ENCODE data around the gene DNAH10. TPM values are rescaled to one million over a fixed set of nuclear protein-coding genes. Genes with fewer than 3 reads are reported as not detected.

Gene DNAH10
- total RNA-seq, 1 experiment from 2014 or later, result 0.30 TPM

DNA sequence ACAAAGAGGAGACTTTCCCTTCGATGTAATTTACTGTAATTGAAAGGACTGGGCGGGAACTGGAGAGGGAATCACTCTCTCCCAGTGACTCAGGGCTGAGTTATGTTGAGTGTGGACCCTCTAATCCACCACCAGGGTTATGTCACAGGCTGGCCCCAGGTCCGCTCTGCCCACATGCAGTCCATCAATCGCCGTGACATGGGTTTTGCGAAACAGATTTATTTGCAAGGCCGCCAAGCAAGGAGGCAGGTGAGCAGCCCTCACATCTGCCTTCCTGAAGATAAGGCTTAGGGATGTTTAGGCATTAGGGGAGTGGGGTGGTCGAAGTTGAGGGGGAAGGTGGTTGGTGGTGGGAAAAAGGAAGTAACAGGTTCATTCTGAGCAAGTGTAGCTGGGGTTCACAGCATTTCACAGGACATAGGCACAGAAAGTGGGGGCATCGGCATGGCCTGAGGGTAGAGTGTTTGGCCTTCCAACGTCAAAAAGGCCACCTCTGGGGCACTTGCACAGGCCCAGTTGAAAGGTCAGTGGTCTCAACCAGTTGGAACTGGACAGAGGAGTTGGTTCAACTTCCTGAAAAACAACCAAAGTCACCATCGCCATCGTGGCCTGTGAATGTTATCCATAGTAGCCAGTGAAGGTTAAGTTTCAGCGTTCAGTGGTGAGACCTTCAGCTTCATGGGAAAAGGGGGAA, 66.9 kb downstream of the DNAH10 start:
- H3K27me3 ChIP-seq (ENCODE audit: low read length), result no peaks in the 10 kb centered on the region
- no peaks in the 10 kb centered on the region for H3K36me3 ChIP-seq (ENCODE audit: insufficient read depth, low read length)
- no peak overlapping the region for H3K9ac ChIP-seq (ENCODE audit: low read length)
- H3K4me1 ChIP-seq (ENCODE audit: low read length), result no peaks in the 10 kb centered on the region
- no peak overlapping the region for H3K4me3 ChIP-seq (ENCODE audit: low read length)
- H3K4me2 ChIP-seq (ENCODE audit: low read depth, low read length, poor library complexity, severe bottlenecking), result no peak overlapping the region
- H3K79me2 ChIP-seq (ENCODE audit: low read length), result no peaks in the 10 kb centered on the region
- H2AFZ ChIP-seq (ENCODE audit: low read length), result no peak overlapping the region
- no peaks in the 10 kb centered on the region for H3K9me3 ChIP-seq (ENCODE audit: low read length)
- no peak for DNase-seq
- H3K27ac ChIP-seq (ENCODE audit: low read length), result no peak overlapping the region
- no peaks in the 10 kb centered on the region for H3K9me2 ChIP-seq (replicated peaks; ENCODE audit: insufficient read depth, low read length)
- no peaks in the 10 kb centered on the region for H4K20me1 ChIP-seq (ENCODE audit: insufficient read depth, low read depth, low read length)

DNA sequence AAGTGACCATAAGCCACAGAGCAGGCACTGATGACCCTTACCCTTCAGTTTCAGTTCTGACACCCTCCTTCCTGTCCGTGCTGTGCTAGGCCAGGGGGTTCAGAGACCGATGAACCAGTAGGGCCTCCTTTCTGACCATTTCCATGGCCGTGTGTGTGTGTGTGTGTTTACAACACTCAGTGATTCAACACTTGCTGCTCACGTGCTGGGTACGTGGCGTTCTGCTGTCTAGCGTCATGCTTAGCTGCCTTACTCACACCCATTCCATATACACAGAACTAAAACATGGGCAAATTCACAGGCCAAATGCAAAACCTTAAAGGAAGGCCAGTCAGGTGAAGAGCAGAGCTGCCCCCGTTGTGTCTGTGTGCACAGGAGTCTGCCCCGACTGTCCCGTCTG, 67.5 kb downstream of the DNAH10 start:
- H3K4me3 ChIP-seq (ENCODE audit: low read length), result no peak overlapping the region
- no peaks in the 10 kb centered on the region for H3K36me3 ChIP-seq (ENCODE audit: insufficient read depth, low read length)
- no peaks in the 10 kb centered on the region for H3K4me1 ChIP-seq (ENCODE audit: low read length)
- H3K4me2 ChIP-seq (ENCODE audit: low read depth, low read length, poor library complexity, severe bottlenecking), result no peak overlapping the region
- DNase-seq, result no peak
- no peak overlapping the region for H3K9ac ChIP-seq (ENCODE audit: low read length)
- no peaks in the 10 kb centered on the region for H3K9me3 ChIP-seq (ENCODE audit: low read length)
- H3K27me3 ChIP-seq (ENCODE audit: low read length), result no peaks in the 10 kb centered on the region
- no peak overlapping the region for H3K27ac ChIP-seq (ENCODE audit: low read length)
- H3K9me2 ChIP-seq (replicated peaks; ENCODE audit: insufficient read depth, low read length), result no peaks in the 10 kb centered on the region
- no peaks in the 10 kb centered on the region for H4K20me1 ChIP-seq (ENCODE audit: insufficient read depth, low read depth, low read length)
- H2AFZ ChIP-seq (ENCODE audit: low read length), result no peak overlapping the region
- no peaks in the 10 kb centered on the region for H3K79me2 ChIP-seq (ENCODE audit: low read length)

DNA sequence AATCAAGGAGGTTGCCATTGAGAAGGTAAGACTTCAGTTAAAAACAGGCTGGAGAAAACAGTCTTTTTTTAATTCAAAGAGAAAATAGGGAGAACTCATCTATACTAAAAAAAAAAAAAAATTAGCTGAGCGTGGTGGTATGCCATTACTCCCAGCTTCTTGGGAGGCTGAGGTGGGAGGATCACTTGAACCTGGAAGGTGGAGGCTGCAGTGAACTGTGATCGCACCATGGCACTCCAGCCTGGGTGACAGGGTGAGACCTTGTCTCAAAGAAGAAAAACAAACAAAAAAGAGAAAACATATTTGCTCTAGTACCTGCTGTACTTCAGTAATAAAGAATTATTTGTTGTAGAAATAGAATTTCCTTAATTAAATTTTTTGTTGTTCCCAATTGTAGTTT, 68.6 kb downstream of the DNAH10 start:
- DNase-seq, result no peak
- no peak overlapping the region for H3K27ac ChIP-seq (ENCODE audit: low read length)
- no peak overlapping the region for H3K4me3 ChIP-seq (ENCODE audit: low read length)
- H3K79me2 ChIP-seq (ENCODE audit: low read length), result no peaks in the 10 kb centered on the region
- no peaks in the 10 kb centered on the region for H3K9me2 ChIP-seq (replicated peaks; ENCODE audit: insufficient read depth, low read length)
- H3K4me1 ChIP-seq (ENCODE audit: low read length), result no peaks in the 10 kb centered on the region
- no peaks in the 10 kb centered on the region for H3K36me3 ChIP-seq (ENCODE audit: insufficient read depth, low read length)
- no peaks in the 10 kb centered on the region for H3K27me3 ChIP-seq (ENCODE audit: low read length)
- no peak overlapping the region for H2AFZ ChIP-seq (ENCODE audit: low read length)
- H3K9ac ChIP-seq (ENCODE audit: low read length), result no peak overlapping the region
- H3K4me2 ChIP-seq (ENCODE audit: low read depth, low read length, poor library complexity, severe bottlenecking), result no peak overlapping the region
- H3K9me3 ChIP-seq (ENCODE audit: low read length), result no peaks in the 10 kb centered on the region
- H4K20me1 ChIP-seq (ENCODE audit: insufficient read depth, low read depth, low read length), result no peaks in the 10 kb centered on the region

DNA sequence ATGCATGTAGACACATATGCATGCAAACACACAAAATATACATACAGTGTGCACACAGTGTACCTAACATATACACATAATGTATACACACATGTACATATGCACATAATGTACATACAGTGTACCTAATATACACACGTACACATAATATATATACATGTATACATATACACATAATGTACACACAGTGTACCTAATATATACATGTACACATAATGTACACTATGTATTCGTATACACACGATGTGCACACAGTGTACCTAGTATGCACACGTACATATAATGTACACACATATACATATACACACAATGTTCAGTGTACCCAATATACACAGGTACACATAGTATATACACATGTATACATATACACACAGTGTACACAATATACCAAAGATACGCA, 70.0 kb downstream of the DNAH10 start:
- no peak for DNase-seq
- Histone ChIP-seq H3K9me3 (ENCODE audit: low read length) (no peaks in the 10 kb centered on the region), H3K79me2 (ENCODE audit: low read length) (no peaks in the 10 kb centered on the region), H3K9ac (ENCODE audit: low read length) (no peak overlapping the region), H3K4me3 (ENCODE audit: low read length) (no peak overlapping the region), H3K4me1 (ENCODE audit: low read length) (no peaks in the 10 kb centered on the region), H3K36me3 (ENCODE audit: insufficient read depth, low read length) (no peaks in the 10 kb centered on the region), H3K4me2 (ENCODE audit: low read depth, low read length, poor library complexity, severe bottlenecking) (no peak overlapping the region), H3K27me3 (ENCODE audit: low read length) (no peaks in the 10 kb centered on the region), H4K20me1 (ENCODE audit: insufficient read depth, low read depth, low read length) (no peaks in the 10 kb centered on the region), H3K9me2 (replicated peaks; ENCODE audit: insufficient read depth, low read length) (no peaks in the 10 kb centered on the region), H3K27ac (ENCODE audit: low read length) (no peak overlapping the region), H2AFZ (ENCODE audit: low read length) (no peak overlapping the region)

DNA sequence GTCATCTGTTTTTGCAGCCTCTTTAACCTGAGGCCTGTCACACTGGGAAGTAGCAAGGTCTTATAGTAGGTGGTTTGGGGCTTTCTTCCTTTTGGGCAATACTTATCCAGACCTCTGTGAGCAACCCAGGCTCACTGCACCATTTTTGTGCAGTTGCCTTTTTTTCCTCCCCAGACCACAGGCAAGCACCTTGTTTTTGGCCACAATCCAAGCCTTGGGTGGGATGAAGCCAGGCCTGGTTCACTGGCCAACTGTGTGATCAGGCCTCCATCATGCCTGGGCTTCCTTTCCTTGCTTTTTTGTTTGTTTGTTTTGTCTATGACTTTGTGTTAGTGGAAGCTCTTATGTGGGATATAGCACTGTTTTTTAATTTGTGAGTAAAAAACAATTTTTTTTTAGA, 71.7 kb downstream of the DNAH10 start:
- DNase-seq, result no peak
- H4K20me1 ChIP-seq (ENCODE audit: insufficient read depth, low read depth, low read length), result no peaks in the 10 kb centered on the region
- no peaks in the 10 kb centered on the region for H3K79me2 ChIP-seq (ENCODE audit: low read length)
- no peaks in the 10 kb centered on the region for H3K27me3 ChIP-seq (ENCODE audit: low read length)
- no peak overlapping the region for H3K4me2 ChIP-seq (ENCODE audit: low read depth, low read length, poor library complexity, severe bottlenecking)
- H3K9ac ChIP-seq (ENCODE audit: low read length), result no peak overlapping the region
- no peak overlapping the region for H3K27ac ChIP-seq (ENCODE audit: low read length)
- H3K4me3 ChIP-seq (ENCODE audit: low read length), result no peak overlapping the region
- H3K36me3 ChIP-seq (ENCODE audit: insufficient read depth, low read length), result no peaks in the 10 kb centered on the region
- H3K9me3 ChIP-seq (ENCODE audit: low read length), result no peaks in the 10 kb centered on the region
- H3K4me1 ChIP-seq (ENCODE audit: low read length), result no peaks in the 10 kb centered on the region
- no peaks in the 10 kb centered on the region for H3K9me2 ChIP-seq (replicated peaks; ENCODE audit: insufficient read depth, low read length)
- H2AFZ ChIP-seq (ENCODE audit: low read length), result no peak overlapping the region

DNA sequence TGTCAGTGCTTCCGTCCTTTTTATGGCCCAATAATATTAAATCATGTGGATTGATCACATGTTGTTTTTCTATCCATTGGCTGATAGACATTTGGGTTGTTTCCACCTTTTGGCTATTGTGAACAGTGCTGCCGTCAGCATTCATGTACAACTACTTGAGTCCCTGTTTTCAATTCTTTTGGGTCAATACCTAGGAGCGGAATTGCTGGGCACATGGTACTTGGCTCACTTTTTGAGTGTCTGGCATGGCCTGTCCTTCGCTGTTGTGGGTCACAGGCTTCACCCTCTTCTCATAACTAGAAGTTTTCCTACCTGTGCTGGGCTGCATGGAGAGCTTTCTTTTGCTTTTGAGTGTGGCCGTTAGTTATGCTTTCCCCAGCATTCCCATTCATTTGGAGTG, 72.7 kb downstream of the DNAH10 start:
- H3K27me3 ChIP-seq (ENCODE audit: low read length), result no peaks in the 10 kb centered on the region
- no peaks in the 10 kb centered on the region for H4K20me1 ChIP-seq (ENCODE audit: insufficient read depth, low read depth, low read length)
- no peak overlapping the region for H3K9ac ChIP-seq (ENCODE audit: low read length)
- no peak overlapping the region for H2AFZ ChIP-seq (ENCODE audit: low read length)
- H3K27ac ChIP-seq (ENCODE audit: low read length), result no peak overlapping the region
- no peak for DNase-seq
- H3K4me1 ChIP-seq (ENCODE audit: low read length), result no peaks in the 10 kb centered on the region
- H3K79me2 ChIP-seq (ENCODE audit: low read length), result no peaks in the 10 kb centered on the region
- no peaks in the 10 kb centered on the region for H3K36me3 ChIP-seq (ENCODE audit: insufficient read depth, low read length)
- H3K4me3 ChIP-seq (ENCODE audit: low read length), result no peak overlapping the region
- H3K9me2 ChIP-seq (replicated peaks; ENCODE audit: insufficient read depth, low read length), result no peaks in the 10 kb centered on the region
- H3K9me3 ChIP-seq (ENCODE audit: low read length), result no peaks in the 10 kb centered on the region
- no peak overlapping the region for H3K4me2 ChIP-seq (ENCODE audit: low read depth, low read length, poor library complexity, severe bottlenecking)

DNA sequence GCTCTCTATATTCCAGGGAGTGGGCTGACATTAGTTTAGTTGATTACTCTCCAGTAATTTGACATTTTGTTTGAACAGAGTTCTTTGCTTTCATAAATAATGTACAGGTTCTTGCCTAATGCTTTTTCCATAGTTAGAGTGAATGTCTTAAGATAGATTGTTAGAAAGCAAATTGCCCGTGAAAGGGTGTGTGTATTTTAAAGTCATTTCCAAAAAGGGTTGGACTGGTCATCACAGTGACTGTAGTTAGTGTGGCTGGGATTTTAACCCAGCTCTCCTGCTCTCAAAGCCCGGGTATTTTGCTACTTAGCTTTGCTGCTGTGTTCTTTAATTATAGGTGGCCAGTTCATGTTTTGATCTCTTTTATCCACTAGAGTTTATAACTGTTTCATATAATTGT, 74.2 kb downstream of the DNAH10 start:
- Histone ChIP-seq H3K9me3 (ENCODE audit: low read length) (no peaks in the 10 kb centered on the region), H3K9me2 (replicated peaks; ENCODE audit: insufficient read depth, low read length) (no peaks in the 10 kb centered on the region), H3K27me3 (ENCODE audit: low read length) (no peaks in the 10 kb centered on the region), H3K4me3 (ENCODE audit: low read length) (no peak overlapping the region), H2AFZ (ENCODE audit: low read length) (no peak overlapping the region), H3K4me2 (ENCODE audit: low read depth, low read length, poor library complexity, severe bottlenecking) (no peak overlapping the region), H3K27ac (ENCODE audit: low read length) (no peak overlapping the region), H3K79me2 (ENCODE audit: low read length) (no peaks in the 10 kb centered on the region), H3K4me1 (ENCODE audit: low read length) (no peaks in the 10 kb centered on the region), H3K9ac (ENCODE audit: low read length) (no peak overlapping the region), H3K36me3 (ENCODE audit: insufficient read depth, low read length) (no peaks in the 10 kb centered on the region), H4K20me1 (ENCODE audit: insufficient read depth, low read depth, low read length) (no peaks in the 10 kb centered on the region)
- no peak for DNase-seq

DNA sequence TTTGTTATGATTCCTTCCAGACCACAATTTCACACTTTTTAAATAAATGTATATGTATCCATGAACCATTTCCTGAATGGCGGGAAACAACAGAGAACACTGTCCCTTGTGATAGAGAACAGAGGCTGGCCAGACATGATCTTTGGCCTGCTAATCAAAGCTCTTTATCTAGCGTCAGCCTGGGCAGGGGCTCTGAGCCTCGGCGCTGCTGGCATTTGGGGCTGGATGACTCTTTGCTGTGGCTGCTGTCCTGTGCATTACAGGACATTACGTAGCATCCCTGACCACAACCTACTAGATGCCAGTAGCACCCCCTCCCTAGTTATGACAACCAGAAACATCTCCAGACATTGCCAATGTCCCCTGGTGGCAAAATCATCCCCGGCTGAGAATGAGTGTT, 77.7 kb downstream of the DNAH10 start:
- Histone ChIP-seq H3K27ac (ENCODE audit: low read length) (no peak overlapping the region), H3K9me3 (ENCODE audit: low read length) (no peaks in the 10 kb centered on the region), H3K27me3 (ENCODE audit: low read length) (no peaks in the 10 kb centered on the region), H3K4me3 (ENCODE audit: low read length) (no peak overlapping the region), H3K79me2 (ENCODE audit: low read length) (no peaks in the 10 kb centered on the region), H2AFZ (ENCODE audit: low read length) (no peak overlapping the region), H3K9me2 (replicated peaks; ENCODE audit: insufficient read depth, low read length) (no peaks in the 10 kb centered on the region), H3K4me2 (ENCODE audit: low read depth, low read length, poor library complexity, severe bottlenecking) (no peak overlapping the region), H4K20me1 (ENCODE audit: insufficient read depth, low read depth, low read length) (no peaks in the 10 kb centered on the region), H3K4me1 (ENCODE audit: low read length) (peaks cover 8% of the 10 kb centered on the region), H3K36me3 (ENCODE audit: insufficient read depth, low read length) (no peaks in the 10 kb centered on the region), H3K9ac (ENCODE audit: low read length) (no peak overlapping the region)
- DNase-seq, result no peak
